ENCODE results near the gene CREG1.
"Not testable (repeated sequence)": the region's sequence is repeated elsewhere in the genome, so short reads cannot be mapped to it uniquely, and the experiment has no call there.

CREG1 gene

GRCh38 chr1:167563579-167564246 is 10.2 kb upstream of the CREG1 start:
- peak; percentile 52 for DNase-seq

DNA sequence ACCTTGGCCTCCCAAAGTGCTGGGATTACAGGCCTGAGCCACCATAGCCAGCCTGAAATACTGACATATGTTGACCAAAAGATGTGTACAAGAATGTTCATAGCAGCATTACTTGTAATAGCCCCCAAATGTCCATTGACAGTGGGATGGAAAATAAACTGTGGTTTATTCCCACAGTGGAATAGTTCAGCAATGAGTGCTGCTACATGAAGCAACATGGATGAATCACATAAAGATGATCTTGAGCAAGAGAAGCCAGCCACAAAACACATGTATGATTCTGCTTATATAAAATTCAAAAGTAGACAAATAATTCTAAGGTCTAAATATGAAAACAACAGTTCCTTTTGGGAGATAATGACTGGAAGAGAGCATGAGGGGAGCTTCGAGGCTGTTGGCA is 9.1 kb upstream of the CREG1 start:
- no peak for DNase-seq

GRCh38 chr1:167561753-167562152 is 8.2 kb upstream of the CREG1 start:
- DNase-seq, result no peak

DNA sequence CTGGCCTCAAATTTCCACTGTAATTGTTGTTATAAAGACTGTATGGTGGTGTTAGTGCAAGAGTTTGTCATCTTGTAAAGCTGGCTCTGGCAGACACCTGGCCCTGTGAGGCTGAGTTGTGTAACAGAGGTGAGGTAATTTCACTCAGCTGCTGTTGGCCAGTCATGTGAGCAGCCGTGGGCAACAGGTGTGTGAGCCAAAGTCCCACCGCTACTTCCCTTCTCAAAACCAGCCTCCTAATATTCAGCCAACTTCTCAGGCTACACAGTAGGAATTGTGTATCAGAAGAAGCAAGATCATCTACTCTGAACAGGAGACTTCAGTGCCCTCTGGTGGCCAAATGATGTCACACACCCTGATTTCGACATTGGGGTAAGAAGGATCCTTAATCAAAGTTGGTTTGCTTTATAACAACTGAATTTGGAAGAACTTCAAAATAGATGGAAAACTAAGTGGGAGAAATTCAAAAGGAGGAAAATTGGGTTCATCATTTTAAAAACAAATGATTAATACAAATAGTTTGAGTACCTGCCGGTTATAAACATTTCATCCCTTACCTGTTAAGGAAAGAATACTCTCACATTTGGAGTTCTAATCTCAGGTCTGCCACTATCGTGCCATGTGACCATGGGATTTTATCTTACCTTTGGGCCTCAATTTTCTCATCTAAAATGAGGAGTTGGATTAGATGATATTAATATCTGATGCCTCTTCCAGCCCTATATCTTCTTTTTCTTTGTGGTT is 2.6 kb upstream of the CREG1 start:
- DNase-seq, result peak; percentile 56

DNA sequence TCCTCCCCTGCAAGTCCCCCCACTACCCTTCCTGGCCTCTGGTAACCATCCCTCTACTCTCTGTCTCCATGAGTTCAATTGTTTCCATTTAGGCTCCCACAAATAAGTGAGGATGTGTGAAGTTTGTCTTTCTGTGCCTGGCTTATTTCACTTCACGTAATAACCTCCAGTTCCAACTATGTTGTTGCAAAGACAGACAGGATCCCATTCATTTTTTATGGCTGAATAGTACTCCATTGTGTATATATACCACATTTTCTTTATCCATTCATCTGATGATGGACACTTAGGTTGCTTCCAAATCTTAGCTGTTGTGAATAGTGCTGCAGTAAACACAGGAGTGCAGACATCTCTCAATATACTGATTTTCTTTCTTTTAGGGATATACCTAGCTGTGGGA is 1.5 kb upstream of the CREG1 start:
- not testable (repeated sequence) for DNase-seq

DNA sequence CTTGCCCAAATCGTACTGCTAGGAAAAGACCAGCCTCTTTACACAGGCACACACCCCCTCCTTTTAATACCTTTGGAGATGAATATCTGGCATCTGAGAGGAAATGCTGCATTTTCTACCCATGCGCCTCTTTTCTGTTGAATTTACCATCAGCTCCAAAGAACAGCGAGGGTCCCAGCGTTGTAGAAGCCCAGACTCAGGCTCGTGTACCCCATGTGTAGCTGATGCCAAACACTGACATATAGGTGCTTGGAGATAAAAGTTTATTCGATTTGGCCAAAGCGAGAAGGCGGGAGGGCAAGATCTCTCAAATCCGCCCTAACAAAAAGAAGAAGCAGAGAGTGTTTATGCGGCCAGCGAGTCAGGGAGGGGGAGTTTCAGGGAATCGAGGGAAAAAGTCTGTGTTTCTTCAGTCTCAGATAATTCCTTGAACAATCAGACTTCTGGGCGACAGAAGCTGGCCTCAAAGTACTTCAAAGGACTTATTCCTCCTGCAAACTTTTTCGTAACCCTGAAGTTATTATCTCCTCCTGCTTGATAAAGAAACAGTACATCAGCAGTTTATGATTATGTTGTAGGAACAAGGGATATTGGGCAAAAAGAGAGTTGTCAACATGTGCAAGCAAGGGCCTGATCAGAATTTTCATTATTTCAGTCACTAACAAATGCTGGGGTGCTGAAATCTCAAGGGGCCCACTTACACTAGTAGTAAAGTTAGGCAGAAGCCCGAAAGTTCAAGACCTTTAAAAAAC is 642 bp upstream of the CREG1 start:
- DNase-seq, result no peak

DNA sequence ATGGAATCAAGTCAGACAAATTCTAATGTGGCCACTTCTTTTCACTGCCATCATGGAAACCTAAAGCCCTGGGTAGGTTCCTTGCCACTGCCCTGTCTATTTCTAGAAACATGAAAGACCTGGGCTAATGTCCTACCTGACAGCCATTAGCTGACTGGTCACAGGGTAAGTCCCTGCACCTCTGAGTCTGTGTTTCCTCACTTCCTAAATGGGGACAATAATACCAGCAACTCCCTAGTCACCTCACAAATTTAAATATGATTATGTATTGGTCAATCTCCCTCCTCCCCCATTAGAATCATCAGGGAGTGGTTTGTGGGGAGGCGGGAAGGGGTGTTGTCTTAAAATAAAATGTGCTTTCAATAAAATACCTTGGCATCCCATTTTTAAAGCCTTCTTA is 2.2 kb downstream of the CREG1 start:
- no peak for DNase-seq

DNA sequence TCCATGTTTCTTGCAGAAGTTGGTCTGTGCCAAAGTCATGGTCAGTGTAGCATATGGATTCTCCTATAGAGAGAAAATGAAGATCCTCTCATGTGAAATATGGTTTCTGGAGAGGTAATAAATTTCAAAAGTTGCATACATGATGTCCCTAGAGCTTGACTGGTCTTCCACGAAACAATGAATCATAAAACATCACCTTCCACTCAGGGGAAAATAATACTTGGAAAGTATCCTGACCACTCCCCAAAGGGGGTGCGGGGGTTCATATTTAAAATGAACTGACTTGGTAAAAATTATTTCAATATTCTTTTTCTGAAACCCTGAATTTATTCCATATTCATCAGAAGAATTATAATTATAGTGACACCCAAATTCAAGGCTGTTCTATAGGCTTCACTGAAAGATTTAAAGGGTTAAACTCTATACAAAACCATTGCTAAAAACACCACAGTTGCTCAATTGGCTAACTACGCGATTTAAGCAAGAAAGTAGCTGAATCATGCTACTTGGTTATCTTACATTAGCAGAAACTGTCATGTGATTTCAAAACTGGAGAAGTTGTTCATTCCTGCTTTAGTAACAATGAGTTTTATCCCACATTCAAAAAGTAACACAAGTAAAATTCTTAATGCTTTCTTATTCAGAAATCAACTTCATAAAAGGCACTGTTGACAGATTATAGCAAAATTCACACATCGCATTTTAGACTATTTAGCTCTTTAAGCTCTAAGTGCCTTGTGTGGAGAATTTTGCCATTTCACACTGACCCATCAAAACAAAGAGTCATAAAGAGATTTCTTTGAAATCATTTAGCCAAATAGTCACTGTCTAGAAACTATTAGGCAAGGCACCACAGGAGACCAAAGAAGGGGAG is 5.3 kb downstream of the CREG1 start:
- DNase-seq, result no peak

- no peak for DNase-seq
Observed at GRCh38 chr1:167546935-167547334, 6.6 kb downstream of the CREG1 start.

GRCh38 chr1:167545349-167545748 is 8.2 kb downstream of the CREG1 start:
- no peak for DNase-seq

GRCh38 chr1:167544447-167545093 is 9.0 kb downstream of the CREG1 start:
- DNase-seq, result no peak

DNA sequence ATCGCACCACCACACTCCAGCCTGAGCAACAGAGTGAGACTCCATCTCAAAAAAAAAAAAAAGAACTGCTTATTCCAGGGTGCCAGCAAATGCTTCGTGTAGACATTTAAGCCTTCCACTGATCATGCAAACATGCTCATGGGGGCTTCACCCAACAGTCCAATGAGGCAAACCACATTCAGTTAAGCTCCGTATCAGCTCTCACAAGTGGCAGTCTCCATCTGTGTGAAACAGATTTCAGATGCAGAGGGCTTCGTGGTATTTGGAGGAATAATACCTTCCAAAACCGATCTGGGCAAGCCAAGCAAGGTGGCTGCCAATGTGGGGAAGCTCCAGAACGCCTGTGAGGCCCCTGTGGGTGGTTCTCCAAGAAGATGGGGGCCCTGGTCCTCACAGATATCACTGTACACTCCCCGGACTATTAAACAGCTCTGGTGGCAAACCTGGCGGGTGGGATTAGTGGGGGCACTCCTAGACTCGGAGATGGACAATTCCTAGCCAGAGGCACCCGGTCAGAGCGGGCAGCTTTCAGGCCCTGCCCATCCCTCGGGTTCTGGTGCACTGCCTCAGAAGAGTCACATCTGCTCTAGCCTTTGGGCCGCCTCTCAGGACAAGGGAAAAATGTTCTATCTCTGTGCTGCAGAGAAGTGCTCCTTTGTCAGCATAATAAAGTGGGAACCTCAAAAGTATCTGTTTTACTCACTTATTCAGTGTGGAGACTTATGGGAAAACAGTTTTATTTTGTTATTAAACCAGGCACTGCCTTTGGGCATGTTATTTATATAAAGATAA is 10.2 kb downstream of the CREG1 start:
- no peak for DNase-seq

- no peak for DNase-seq
Observed at GRCh38 chr1:167542109-167543032, 11.2 kb downstream of the CREG1 start.

- no peak for DNase-seq
Observed at GRCh38 chr1:167541610-167542009, 12.0 kb downstream of the CREG1 start.

DNA sequence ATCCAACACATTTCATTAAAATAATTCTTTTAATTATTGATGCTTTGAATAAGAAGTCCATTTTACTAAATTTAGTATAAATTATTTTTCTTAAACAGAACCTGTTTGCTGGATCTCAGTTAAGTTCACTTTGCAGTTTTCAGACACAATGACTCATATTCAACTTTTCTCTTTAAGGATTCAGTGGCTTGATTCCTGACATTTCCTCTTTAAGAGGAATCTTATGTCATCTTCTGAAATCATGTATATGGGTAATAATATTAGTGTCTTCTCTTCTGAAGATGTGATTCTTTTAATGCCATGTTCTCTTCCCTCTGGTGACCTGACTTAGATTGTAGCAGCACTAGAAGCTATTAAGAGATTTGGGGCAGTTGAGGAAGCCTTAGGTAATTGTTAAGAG is 12.6 kb downstream of the CREG1 start:
- no peak for DNase-seq

DNA sequence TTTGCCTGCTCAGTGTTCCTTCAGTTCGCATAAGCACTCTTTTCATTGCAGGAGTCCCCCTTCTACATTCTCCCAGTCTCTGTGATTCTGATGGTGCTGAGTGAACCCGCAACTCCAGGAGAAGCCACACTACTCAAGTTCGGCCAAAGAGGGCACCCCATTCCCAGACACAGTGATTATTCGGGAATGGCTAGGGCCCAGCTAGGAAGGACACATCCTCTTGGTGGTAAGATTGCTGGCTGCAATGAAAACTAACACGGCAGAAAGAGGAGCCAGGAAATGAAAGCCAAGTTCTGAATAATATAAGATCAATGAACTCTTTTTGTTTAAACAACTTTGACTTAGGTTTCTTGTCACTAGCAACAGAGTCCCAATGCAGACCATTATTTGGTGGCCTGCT is 14.9 kb downstream of the CREG1 start:
- no peak for DNase-seq

DNA sequence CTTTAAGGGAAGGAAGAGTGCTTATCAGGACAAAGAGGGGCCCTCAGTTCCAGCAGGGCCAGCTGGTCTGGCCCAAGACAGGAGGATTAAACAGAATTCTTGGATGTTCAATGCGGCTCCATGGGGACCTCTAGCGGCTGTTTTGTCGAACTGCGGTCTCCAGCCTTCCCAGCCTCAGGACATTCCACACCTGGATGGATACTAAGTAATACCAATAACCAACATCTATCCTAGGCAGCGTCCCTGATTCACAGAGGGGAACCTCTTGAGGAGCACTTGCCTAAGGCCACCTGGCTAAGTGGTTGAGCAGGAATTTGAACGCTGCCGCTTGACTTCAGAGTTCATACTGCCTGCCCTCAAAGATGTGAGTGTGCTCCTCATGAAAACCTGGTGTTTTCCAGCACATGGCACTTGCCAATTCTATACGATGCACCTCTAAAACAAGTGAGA is 19.7 kb downstream of the CREG1 start:
- DNase-seq, result peak; percentile 64

DNA sequence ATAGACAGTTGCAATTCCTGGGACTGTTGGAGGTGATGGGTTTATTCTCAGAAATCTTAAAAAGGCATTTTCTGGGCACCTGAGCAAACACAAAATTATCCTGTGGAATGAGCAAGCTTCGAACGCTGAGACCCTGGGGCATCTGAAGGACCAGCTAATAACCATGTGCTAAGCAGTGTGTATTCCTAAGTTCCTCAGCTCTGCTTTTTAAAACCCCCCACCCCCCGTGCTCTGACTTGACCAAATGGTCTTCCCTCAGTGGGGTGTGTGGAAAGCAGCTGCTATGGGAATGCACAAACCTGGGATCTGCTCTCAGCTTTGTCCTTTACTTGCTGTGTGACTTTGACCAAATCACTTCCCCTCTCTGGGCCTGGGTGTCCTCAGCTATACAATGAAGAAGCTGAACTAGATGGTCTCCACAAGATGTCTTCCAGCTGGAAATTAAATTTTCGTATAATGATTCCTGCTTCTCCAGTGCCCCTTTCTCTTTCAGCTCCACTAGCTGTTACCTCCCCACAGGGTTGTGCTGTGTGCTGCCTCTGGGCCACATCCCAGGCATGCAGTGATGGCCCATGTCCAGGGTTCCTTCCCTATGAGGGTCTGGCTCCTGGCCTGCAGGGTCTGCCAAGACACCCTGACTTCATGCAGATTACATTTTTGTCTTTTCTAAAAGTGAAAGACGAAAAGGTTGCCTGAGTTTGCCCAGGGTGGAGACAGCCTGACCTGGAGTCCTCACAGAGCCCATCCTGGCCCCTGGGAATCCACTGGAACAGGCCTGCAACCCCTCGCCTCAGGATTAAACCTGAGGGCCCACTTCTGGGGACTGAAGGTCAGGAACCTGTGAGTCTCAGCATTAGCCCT is 20.4 kb downstream of the CREG1 start:
- DNase-seq, result no peak

DNA sequence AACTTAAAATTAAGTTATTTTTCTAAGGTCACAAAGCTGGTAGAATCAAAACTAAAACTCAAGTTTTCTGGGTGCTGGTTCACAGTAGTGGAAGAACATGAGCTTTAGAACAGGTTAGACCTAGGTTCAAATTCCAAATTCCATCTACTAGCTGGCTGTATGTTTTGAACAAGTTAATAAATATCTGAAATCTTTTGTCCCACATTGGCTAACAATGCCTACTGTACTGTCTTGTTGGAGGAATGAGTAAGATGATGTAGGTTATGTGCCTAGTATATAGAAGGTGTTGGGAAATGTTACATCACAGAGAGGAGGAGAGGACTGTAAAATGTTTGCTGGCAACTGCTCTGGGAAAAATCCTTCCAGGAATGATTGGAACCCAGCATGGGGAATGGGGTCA is 21.2 kb downstream of the CREG1 start:
- no peak for DNase-seq

All from NCI-H1092 treated with DMSO at 0.1 percent for 48 hours (cell line).